Measurements from ENCODE around the gene SERINC2.
"Not testable (repeated sequence)": the region's sequence is repeated elsewhere in the genome, so short reads cannot be mapped to it uniquely, and the experiment has no call there.

The SERINC2 gene

DNA sequence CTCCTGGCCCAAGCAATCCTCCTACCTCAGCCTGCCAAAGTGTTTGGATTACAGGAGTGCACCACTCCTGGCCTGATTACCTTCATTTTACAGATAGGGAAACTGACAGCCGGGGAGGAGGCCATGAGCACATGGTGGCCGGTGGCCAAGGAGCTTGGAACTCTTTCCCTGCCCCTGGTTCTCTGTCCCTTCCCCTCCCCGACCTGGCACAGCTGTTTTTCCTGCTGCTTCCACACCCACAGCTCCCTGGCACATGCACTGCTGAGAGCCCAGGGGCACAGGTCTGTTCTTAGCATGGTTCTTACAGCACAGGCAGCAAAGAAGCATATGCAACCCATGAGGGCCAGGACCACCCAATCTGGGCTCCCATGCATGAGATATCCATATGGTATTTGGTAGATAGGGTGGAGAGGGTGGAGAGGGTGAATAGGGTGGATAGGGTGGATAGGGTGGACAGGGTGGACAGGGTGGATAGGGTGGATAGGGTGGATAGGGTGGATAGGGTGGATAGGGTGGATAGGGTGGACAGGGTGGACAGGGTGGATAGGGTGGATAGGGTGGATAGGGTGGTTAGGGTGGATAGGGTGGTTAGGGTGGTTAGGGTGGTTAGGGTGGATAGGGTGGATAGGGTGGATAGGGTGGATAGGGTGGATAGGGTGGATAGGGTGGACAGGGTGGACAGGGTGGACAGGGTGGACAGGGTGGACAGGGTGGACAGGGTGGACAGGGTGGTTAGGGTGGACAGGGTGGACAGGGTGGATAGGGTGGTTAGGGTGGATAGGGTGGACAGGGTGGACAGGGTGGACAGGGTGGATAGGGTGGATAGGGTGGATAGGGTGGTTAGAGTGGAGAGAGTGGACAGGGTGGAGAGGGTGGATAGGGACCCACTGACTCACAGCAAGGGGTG, 18.6 kb downstream of the SERINC2 start:
- in situ Hi-C loops (cut with MboI; ENCODE audit: low sequenced_read_pairs): not testable (repeated sequence)

DNA sequence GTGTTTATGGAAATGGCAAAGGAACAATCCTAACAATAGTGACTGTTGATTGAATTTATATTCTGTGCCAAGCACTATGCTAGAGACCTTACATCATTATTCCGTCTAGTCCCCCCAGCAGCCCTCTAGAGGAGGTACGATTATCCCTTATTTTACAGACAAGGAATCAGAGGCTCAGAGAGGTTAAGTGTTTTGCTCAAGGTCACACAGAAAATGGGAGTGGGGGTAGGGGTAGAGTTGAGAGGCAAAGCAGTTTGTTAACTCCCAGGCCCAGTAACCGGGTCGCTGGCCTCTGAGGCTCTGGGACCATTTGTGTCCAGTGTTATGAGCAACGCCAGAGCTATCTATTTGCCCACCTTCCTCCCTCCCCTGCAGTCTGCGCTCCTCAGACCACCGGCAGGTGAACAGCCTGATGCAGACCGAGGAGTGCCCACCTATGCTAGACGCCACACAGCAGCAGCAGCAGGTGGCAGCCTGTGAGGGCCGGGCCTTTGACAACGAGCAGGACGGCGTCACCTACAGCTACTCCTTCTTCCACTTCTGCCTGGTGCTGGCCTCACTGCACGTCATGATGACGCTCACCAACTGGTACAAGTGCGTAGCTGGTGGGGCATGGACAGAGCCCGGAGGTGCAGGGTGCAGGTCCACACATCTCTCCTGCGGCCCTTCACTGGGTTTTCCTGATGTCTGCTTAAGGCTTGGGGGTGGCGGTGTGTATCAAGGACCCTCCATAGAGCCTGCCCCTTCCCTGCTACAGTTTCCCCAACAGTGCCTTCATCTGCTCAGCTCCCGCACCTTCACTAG, 19.8 kb downstream of the SERINC2 start:
- in situ Hi-C loops (cut with MboI; ENCODE audit: low sequenced_read_pairs): no loop called here

DNA sequence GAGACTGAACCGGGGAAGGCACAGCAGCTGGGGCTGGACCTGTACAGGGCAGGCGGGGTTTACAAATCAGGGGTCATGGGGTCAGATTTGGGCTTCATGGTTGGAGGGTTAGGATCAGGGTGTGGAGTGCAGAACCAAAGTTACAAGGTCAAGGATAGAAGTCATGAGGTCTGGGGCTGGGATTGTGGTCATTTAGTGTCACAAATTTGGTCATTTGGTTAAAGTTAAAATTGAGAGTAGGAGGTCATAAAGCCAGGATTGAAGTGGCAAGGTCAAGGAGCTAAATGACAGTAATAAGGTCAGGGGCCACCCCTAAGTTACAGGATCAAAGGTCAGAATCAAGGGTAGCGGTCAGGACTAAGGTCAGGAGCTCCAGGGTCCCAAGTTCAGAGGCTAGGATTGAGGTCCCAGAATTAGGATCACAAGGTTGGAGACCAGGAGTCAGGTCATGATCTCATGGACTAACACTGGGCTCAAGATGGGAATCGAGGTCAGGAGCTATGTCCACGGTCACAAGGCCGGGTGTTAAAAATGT, 20.4 kb downstream of the SERINC2 start:
- in situ Hi-C loops (cut with MboI; ENCODE audit: low sequenced_read_pairs): no loop called here

DNA sequence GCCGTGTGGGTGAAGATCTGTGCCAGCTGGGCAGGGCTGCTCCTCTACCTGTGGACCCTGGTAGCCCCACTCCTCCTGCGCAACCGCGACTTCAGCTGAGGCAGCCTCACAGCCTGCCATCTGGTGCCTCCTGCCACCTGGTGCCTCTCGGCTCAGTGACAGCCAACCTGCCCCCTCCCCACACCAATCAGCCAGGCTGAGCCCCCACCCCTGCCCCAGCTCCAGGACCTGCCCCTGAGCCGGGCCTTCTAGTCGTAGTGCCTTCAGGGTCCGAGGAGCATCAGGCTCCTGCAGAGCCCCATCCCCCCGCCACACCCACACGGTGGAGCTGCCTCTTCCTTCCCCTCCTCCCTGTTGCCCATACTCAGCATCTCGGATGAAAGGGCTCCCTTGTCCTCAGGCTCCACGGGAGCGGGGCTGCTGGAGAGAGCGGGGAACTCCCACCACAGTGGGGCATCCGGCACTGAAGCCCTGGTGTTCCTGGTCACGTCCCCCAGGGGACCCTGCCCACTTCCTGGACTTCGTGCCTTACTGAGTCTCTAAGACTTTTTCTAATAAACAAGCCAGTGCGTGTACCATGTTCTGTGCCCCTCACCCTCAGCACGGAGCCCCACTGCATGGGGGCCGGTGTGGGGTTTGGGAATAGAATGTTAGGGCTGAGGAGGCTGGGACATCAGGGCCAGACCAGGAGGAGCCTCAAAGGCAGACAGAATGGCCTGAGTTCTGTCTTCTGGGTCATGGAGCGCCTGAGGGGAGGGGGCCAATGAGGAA, 21.3 kb downstream of the SERINC2 start:
- in situ Hi-C loops (cut with MboI; ENCODE audit: low sequenced_read_pairs): no loop called here

DNA sequence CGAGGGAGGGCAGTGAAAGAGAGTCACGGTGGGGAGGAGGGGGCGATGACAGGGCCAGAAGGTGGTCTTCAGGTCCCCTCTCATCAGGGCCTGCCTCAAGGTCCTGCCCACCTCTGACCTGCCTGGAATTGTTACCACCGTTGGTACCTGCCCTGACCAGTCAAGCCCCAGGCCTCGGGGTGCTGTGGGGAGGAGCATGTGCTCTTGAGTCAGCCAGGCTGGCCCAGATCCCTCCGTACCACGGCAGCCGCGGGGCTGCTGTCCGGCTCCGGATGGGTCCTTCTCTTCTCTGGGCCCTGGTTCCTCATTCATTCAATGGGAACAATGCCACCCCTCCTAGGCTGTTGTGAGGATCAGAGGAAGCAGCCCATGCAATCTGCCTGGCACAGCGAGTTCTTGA, 22.0 kb downstream of the SERINC2 start:
- in situ Hi-C loops (cut with MboI; ENCODE audit: low sequenced_read_pairs): no loop called here

DNA sequence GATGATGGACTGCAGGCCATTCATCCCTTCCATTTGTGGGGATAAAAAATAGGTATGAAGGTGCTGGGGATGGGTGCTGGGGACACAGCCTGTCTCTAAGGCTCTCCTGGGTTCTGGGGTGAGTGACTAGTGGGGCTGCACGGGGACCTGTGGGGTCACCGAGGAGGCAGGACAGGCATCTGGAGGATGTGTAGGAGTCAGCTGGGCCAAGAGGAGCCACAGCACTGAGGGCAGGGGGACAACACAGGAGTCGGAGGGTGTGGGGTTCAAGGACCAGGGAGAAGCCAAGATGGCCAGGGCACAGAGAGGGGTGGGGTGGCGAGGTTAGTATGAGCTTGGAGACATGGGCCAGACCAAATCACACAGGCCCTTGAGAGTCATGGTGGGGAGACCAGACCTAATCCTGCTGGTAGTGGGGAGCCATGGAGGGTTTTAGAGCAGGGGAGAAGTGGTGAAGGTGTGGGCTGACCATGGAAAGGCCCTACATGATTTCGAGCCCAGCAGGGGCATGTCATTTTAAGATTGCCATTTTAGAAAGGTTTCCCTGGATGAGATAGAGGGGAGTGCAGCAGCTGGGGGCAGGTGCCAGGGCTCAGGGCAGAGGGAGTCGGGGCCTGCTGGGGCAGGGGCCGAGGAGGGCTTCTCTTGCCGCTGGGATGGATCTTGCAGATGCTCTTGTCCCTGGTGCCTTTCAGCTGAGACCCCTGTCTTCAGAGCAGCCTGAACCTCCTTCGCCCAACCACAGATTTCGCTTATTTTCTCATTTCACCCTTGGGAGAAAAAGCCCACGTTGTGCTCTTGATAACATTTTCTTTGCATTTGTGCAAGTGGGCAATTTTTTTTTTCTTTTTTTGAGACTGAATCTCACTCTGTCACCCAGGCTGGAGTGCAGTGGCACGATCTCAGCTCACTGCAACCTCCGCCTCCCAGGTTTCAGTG, 22.7 kb downstream of the SERINC2 start:
- in situ Hi-C loops (cut with MboI; ENCODE audit: low sequenced_read_pairs): no loop called here

DNA sequence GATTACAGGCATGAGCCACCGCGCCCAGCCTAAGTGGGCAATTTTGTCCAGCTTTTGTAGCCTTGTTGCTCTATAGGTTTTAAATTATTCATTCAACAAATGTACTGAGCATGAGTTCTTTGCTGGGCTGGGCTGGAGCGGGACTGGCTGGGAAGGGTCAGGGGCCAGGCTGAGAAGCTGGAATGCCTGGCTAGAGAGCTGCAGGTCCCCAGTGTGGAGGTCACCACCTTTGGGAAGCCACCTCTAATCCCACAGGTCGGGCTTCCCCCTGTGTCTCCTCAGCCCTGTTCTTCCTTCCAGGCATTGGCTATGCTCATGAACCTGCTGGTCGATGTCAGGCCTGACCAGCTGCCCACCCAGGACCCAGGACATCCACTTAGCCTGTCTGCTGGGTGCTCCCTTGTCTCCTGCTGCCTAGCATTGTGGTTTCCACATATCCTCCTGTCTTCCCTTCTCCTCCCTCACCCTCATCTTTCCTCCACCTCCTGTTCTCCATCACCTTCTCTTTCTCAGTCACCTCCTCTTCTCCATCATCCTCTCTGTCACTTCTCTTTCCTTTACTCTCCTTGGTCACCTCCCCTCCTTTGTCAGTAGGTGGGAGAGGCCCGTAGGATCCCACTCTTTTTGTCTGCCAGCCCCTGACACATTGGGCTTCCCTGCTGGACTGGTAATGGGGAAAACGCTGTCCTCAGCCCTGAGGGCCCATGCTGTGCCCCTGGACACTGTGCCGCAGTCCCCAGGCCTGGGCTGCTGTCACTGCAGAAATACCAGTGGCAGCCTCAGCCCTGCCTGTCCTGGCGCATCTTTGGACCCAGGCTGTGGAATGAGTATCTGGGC, 23.8 kb downstream of the SERINC2 start:
- in situ Hi-C loops (cut with MboI; ENCODE audit: low sequenced_read_pairs): no loop called here

DNA sequence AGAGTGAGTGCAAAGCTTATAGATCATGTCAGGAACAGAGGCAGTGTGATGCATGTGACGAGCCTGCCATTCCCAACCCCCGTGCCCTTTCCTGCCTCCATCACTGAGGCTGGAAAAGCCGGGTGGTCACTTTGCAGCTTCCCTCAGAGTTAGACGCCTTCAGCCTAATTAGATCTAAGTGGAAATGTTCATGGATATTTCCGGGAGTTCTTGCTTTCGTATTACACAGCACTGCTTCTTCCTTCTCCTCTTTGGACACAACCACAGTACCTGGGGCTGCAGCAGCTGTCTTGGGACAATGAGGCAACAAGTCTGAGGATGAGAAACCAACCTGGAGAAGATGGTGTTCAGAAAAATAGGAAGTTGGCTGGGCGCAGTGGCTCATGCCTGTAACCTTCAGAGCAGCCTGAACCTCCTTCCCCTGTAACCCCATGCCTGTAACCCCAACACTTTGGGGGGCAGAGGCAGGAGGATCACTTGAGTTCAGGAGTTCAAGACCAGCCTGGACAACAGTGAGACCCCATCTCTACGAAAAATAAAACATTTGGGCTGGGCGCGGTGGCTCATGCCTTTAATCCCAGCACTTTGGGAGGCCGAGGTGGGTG, 24.5 kb downstream of the SERINC2 start:
- in situ Hi-C loops (cut with MboI; ENCODE audit: low sequenced_read_pairs): no loop called here

DNA sequence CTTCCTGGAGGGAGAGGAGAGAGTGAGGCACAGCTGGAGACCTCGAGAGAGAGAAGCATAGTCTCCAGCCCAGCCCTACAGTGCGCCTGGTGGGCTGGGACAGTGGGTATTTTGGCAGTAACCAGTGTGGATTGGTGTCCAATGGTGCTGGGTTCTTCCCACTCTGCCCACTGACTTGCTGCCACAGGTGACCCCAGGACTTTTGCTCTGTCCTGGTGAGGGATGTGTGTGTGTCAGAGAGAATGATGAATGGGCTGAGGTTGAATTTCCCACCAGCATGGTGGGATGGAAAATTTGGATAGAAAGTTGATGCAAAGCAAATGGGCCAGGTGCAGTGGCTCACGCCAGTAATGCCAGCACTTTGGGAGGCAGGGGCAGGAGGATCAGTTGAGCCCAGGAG, 26.3 kb downstream of the SERINC2 start:
- in situ Hi-C loops (cut with MboI; ENCODE audit: low sequenced_read_pairs): no loop called here

DNA sequence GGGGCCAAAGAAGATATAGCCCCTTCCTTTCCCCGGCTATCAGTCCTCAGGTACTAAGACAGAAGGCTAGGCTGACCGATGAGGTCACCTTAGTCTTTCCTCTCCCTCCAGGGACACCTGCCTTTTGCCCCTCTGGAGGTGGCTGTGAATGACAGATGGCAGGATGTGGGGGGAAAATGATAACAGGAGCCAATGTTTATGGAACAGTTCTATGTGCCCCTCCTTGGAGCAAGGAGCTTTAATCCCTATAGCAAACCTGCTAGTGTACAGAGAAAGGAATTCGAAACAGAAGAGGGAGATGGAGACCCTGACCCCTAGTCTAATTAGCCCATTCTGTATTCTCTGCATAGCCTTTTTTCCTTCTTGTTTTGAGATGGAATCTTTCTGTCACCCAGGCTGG, 28.1 kb downstream of the SERINC2 start:
- in situ Hi-C loops (cut with MboI; ENCODE audit: low sequenced_read_pairs): no loop called here

DNA sequence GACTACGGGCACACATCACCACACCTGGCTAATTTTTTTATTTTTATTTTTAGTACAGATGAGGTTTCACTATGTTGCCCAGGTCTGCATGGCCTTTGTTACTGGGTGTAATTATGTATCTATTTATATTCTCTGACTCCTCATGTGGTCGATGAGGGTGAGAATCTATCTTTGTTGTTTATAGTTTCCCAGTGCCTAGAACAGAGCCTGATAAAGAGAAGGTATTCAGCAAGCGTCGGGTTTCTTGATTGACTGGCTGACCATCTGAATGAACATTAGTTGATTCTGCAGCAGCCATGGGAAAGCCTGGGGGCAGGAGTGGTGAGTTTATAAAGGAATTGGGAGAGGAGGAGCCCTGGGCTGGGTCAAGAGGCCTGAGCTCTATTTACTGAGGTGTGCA, 28.5 kb downstream of the SERINC2 start:
- in situ Hi-C loops (cut with MboI; ENCODE audit: low sequenced_read_pairs): no loop called here

DNA sequence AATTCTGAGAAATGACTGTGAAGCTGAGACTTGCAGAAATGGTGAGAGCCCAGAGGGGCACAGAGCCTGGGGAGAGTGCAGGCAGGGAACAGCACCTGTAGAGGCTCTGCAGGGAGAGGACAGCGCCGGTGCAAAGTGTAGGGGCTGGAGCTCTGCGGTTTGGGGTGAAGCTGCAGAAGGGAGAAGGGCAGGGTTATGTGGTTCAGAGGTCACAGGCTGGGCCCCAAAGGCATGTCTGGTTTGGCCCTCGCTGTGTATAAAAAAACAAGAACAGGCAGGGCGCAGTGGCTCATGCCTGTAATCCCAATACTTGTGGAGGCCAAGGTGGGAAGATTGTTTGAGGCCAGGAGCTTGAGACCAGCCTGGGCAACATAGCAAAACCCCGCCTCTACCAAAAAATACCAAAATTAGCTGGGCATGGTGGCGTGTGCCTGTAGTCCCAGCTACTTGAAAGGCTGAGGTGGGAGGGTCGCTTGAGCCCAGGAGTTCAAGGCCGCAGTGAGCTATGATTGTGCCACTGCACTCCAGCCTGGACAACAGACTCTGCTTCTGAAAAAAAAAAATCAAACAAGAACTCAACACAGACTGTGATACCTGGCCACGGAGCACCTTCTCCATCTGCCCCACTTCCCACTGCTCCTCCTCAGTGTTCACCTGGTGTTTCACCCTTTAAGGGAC, 29.1 kb downstream of the SERINC2 start:
- in situ Hi-C loops (cut with MboI; ENCODE audit: low sequenced_read_pairs): no loop called here

DNA sequence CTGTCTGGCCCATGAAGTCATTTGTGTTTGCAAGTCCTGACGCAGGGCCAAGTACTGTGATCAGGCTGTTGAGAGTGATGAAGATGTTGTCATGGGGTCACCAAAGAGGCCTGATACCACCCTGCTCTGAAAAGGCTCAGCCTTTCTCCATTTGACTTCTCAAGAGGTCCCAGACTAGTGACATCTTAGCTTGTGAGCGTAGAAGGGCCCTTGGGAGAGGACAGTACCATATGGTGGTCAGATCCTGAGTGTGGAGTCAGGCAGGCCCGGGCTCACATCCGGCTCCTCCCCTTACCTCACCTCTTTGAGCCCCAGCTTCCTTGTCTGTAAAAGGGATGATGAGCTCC, 29.6 kb downstream of the SERINC2 start:
- in situ Hi-C loops (cut with MboI; ENCODE audit: low sequenced_read_pairs): no loop called here

DNA sequence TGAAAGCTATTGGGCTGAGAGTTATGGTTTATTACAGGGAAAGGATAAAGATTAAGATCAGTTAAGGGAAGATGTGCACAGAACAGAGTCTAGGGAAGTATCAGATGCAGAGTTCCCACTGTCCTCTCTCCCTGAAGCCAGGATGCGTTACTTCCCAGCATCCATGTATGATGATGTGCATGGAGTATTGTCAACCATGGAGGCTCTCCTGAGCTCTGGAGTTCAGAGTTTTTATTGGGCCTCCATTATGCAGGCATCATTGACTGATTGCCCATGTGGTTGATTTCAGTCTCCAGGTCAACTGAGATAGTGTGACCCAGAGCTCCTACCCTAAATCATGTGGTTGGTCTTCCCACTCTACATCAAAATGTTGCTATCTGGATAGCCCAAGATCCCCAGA, 30.7 kb downstream of the SERINC2 start:
- in situ Hi-C loops (cut with MboI; ENCODE audit: low sequenced_read_pairs): no loop called here

DNA sequence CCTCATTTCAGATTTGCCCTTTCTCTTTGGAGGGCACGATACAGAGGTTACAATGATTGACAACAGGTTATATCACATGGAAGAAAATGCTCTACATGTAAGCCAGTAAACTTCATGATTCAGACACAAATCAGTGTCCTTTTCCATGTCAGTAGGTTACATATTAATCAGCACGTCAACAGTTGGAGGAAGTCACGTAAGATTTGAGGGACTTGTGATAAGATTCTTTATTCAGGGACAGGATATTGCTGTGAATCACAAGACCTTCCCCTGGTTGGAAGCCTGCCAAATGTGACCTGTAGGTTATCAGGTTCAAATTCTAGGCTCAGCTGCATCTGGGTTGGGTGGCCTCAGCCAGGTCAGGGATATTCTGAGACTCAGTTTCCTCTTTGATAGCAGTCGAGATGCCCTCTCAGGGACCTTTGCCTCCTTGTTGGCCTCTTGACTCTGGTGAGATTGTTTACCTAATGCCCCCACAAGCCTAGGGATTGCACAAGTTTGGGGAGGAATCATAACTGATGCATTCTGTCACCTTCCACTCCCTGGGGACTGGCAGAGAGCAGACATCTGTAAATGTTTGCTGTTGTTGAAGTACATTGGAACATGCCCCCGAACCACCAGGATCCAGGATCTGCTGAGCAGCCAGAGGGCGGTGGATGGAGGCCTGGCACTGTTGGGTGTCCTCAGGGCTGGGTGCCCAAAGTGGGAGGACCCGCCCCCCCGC, 31.9 kb downstream of the SERINC2 start:
- in situ Hi-C loops (cut with MboI; ENCODE audit: low sequenced_read_pairs): no loop called here

DNA sequence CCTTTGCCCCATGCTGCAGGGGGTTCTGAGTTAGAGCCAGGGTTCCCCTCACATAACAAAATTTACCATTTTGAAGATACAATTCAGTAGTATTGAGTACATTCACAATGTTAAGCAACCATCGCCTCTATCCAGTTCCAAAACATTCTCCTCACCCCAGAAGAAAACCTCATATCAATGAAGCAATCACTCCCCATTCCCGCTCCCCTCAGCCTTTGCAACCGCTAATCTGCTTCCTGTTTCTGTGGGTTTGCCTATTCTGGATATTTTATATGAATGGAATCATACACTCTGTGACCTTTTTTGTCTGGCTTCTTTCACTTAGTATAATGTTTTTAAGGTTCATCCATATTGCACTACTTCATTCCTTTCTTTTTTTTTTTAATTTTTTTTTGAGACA, 32.9 kb downstream of the SERINC2 start:
- in situ Hi-C loops (cut with MboI; ENCODE audit: low sequenced_read_pairs): no loop called here

DNA sequence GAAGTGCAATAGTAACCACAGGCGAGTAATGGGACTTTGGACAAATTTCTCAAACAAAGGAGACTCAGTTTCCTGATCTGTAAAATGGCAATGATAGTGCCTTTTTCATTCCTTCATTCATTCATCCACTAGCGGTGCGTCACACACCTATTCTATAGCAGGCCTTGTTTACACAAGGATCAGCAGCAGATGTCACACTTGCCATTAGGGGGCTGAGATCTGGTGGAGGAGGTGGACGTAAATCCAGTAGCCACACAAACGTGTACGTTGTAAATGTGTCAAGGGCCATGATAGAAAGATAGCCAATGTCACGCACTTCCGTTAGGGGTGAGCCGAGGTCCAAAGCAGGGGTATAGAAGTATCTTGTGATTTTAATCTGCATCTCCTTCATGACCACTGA, 34.2 kb downstream of the SERINC2 start:
- in situ Hi-C loops (cut with MboI; ENCODE audit: low sequenced_read_pairs): no loop called here

All from HL-60/S4 treated with phorbol 12-myristate 13-acetate at 8.2 ng/mL for 4 days and 3 days (cell line).